B cell (primary cell): ENCODE measurements around the gene NCBP3. TPM values are rescaled to one million over a fixed set of nuclear protein-coding genes. Genes with fewer than 3 reads are reported as not detected.

ENCODE experiments used
- ATAC-seq: fragments of 200-7000 bp; cut with Tn5 transposase; one replicate; pipeline ENCODE4 v1.10.0; 2021; ENCODE audit warnings: low read depth, mild to moderate bottlenecking, moderate number of reproducible peaks, moderate library complexity
- CTCF ChIA-PET: fragments of 350-600 bp; sonication (Branson Sonifier 250); formaldehyde crosslinking; loops from one replicate; lab custom pipeline; 2021; ENCODE audit warnings: antibody characterized with exemption, inconsistent platforms; lab: Charles Lee
- POLR2A ChIA-PET: fragments of 350-600 bp; sonication (Branson Sonifier 250); formaldehyde crosslinking; loops from one replicate; lab custom pipeline; 2021; ENCODE audit warnings: antibody characterized with exemption; lab: Charles Lee
- DNase-seq: peaks from one replicate; pipeline ENCODE4 v3.0.0; 2013
- H2AFZ ChIP-seq: 2 replicates; pipeline ENCODE4 v1.6.1; 2012; ENCODE audit warnings: mild to moderate bottlenecking, low read depth, low read length; ENCODE audit not compliant: insufficient read depth, poor library complexity, severe bottlenecking
- H3K27ac ChIP-seq, 2 donors: 1 replicate in 1 of 2; 2 replicates in 1 of 2; pipeline ENCODE4 v1.5.1; 2012 to 2013; ENCODE audit warnings: low read length in 2 of 2, mild to moderate bottlenecking in 2 of 2, moderate library complexity in 1 of 2
- H3K27me3 ChIP-seq, 4 experiments: fragments of 200-600 bp in 1 of 4; sonication (generic) in 1 of 4; replicated peaks in 1 of 4; 1 replicate in 2 of 4; 2 replicates in 2 of 4; pipeline versions ENCODE4 v1.6.1 to v1.7.0; 2013 to 2016; ENCODE audit warnings: low read length in 3 of 4, mild to moderate bottlenecking in 2 of 4, mixed read lengths in 1 of 4, moderate library complexity in 1 of 4; ENCODE audit not compliant: insufficient read depth in 4 of 4, control insufficient read depth in 3 of 4; ENCODE audit errors: control extremely low read depth in 1 of 4
- H3K36me3 ChIP-seq, 2 experiments: replicated peaks in 1 of 2; 1 replicate in 1 of 2; 2 replicates in 1 of 2; pipeline versions ENCODE4 v1.6.1 to v1.7.1; 2013; ENCODE audit warnings: low read length in 1 of 2; ENCODE audit not compliant: insufficient read depth in 2 of 2, control insufficient read depth in 1 of 2; ENCODE audit errors: control extremely low read depth in 1 of 2, extremely low read depth in 1 of 2
- H3K4me1 ChIP-seq, 2 donors: fragments of 200-600 bp in 1 of 2; sonication (generic) in 1 of 2; 1 replicate in 1 of 2; 2 replicates in 1 of 2; pipeline versions ENCODE4 v1.5.1 to v1.6.1; 2013 to 2017; ENCODE audit warnings: low read length in 2 of 2; ENCODE audit not compliant: control insufficient read depth in 2 of 2, insufficient read depth in 2 of 2
- H3K4me2 ChIP-seq: replicated peaks from 2 replicates; pipeline ENCODE3; 2012; ENCODE audit warnings: mild to moderate bottlenecking, low read depth, low read length; ENCODE audit not compliant: poor library complexity, severe bottlenecking
- H3K4me3 ChIP-seq, 5 experiments: fragments of 200-600 bp in 1 of 5; sonication (generic) in 1 of 5; 1 replicate in 3 of 5; 2 replicates in 2 of 5; pipeline versions ENCODE4 v1.5.1 to v1.7.0; 2011 to 2016; ENCODE audit warnings: low read length in 4 of 5, mild to moderate bottlenecking in 4 of 5, low read depth in 2 of 5, control low read depth in 1 of 5, moderate library complexity in 1 of 5; ENCODE audit not compliant: insufficient read depth in 1 of 5; ENCODE audit errors: control extremely low read depth in 1 of 5, extremely low read depth in 1 of 5
- H3K79me2 ChIP-seq: fragments of 200-600 bp; sonication (generic); one replicate; pipeline ENCODE4 v1.6.0; 2016; ENCODE audit warnings: low read length; ENCODE audit not compliant: control insufficient read depth, insufficient read depth
- H3K9ac ChIP-seq: fragments of 200-600 bp; sonication (generic); 2 replicates; pipeline ENCODE4 v1.6.1; 2017; ENCODE audit warnings: mild to moderate bottlenecking, low read length, moderate library complexity
- H3K9me3 ChIP-seq, 3 donors: one replicate each; pipeline versions ENCODE4 v1.6.1 to v1.7.1; 2013; ENCODE audit warnings: low read length in 2 of 3; ENCODE audit not compliant: control insufficient read depth in 2 of 3, insufficient read depth in 1 of 3; ENCODE audit errors: control extremely low read depth in 1 of 3
- H4K20me1 ChIP-seq: 2 replicates; pipeline ENCODE4 v1.6.0; 2012; ENCODE audit warnings: mild to moderate bottlenecking, low read length; ENCODE audit not compliant: insufficient read depth, control insufficient read depth, poor library complexity, severe bottlenecking
- H3K27ac Mint-ChIP-seq: one replicate; pipeline ENCODE4 v1.8.0; 2021; ENCODE audit warnings: mixed read lengths
- H3K27me3 Mint-ChIP-seq: one replicate; pipeline ENCODE4 v1.8.0; 2021; ENCODE audit warnings: mixed read lengths
- H3K4me1 Mint-ChIP-seq: one replicate; pipeline ENCODE4 v1.8.0; 2021; ENCODE audit warnings: mixed read lengths
- H3K4me3 Mint-ChIP-seq: one replicate; pipeline ENCODE4 v1.8.0; 2021; ENCODE audit warnings: mixed read lengths
- H3K9me3 Mint-ChIP-seq: one replicate; pipeline ENCODE4 v1.8.0; 2022; ENCODE audit warnings: mixed read lengths; ENCODE audit not compliant: insufficient read depth
- CTCF ChIP-seq: fragments of 200-600 bp; IDR thresholded peaks from one replicate; pipeline ENCODE4 v1.8.0; 2022; ENCODE audit warnings: antibody characterized with exemption, mild to moderate bottlenecking
- EZH2 ChIP-seq: IDR thresholded peaks from 2 replicates; pipeline ENCODE4 v1.6.1; 2012; ENCODE audit warnings: borderline replicate concordance, low read depth, mild to moderate bottlenecking, moderate library complexity, low read length; ENCODE audit not compliant: insufficient read depth, poor library complexity, severe bottlenecking
- WGBS: methylation state at CpG from one replicate; pipeline ENCODE4 v1.1.5; 2013; ENCODE audit warnings: missing lambda C conversion rate; ENCODE audit not compliant: insufficient coverage; 5-methylcytosine and 5-hydroxymethylcytosine counted together
- intact Hi-C: fragments of 100-400 bp; cut with micrococcal nuclease; formaldehyde crosslinking; loops from one replicate; pipeline ENCODE4 v1.10.0; 2022
- polyA plus RNA-seq: library from polyadenylated mRNA; depleted of rRNA; stranded (reverse); fragments of >200 nt; gene quantifications from 2 replicates; pipeline ENCODE4 v1.2.3, GENCODE V29; 2012
- total RNA-seq, 2 donors: library from RNA; stranded (reverse); fragments of 120-200 nt in 1 of 2; gene quantifications; 1 replicate in 1 of 2; 2 replicates in 1 of 2; pipeline versions ENCODE4 v1.2.3 to v1.2.4, GENCODE V29; 2013 to 2022

NCBP3 gene
- total and polyA plus RNA-seq, 2 donors (not counting 1 experiment from before 2014, with no cell fraction given): 11.1 to 71.7 TPM

DNA sequence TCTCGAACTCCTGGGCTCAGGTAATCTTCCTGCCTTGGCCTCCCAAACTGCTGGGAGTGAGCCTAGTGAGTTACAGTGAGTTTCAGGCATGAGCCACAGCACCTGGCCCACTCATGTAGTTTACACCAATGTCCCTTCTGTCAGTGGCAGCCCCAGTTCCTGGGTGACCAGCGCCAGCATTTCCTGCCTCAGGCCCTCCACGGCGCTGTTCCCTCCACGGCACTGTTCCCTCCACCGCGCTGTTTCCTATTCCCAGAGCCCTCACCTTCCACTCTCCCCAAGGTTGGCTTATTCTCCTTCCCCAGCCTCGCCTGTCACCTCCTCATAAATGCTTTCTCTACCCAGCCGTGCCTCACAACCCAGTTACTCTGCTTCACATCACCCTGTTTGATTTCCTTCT lies 77.7 kb downstream of the NCBP3 start:
- peaks cover 35% of the 10 kb centered on the region for H3K4me1 Mint-ChIP-seq
- H3K27ac ChIP-seq: no peak overlapping the region
- no peak overlapping the region for H2AFZ ChIP-seq
- H3K9ac ChIP-seq: no peak overlapping the region
- WGBS: 90% methylated on average over 9 of the region's 9 CpGs
- peaks cover 0 to 3% (median 0%) of the 10 kb centered on the region in 3 donors for H3K9me3 ChIP-seq
- peaks cover 19 to 33% of the 10 kb centered on the region in 2 donors for H3K4me1 ChIP-seq
- H3K27me3 ChIP-seq: no peaks in the 10 kb centered on the region
- no peaks in the 10 kb centered on the region for H3K9me3 Mint-ChIP-seq
- no peaks in the 10 kb centered on the region for H3K36me3 ChIP-seq
- DNase-seq (no peak), ATAC-seq (no peak)
- peak overlapping the region; percentile 6 for H3K27ac Mint-ChIP-seq
- intact Hi-C loops: no loop called here
- CTCF ChIA-PET: interaction anchor here (6.1 to 20.4 kb wide), 2 partner anchors 32 to 58 kb away, joined by 56 to 176 read pairs; no protein-coding TSS in a partner anchor
- no peaks in the 10 kb centered on the region for H3K79me2 ChIP-seq
- H4K20me1 ChIP-seq: no peaks in the 10 kb centered on the region
- POLR2A ChIA-PET: no interaction called here
- no peaks in the 10 kb centered on the region for H3K27me3 Mint-ChIP-seq
- no peak overlapping the region for H3K4me2 ChIP-seq
- TF ChIP-seq EZH2: no peak
- no peak for TF ChIP-seq CTCF
- no peak overlapping the region for H3K4me3 ChIP-seq
- H3K4me3 Mint-ChIP-seq: no peak overlapping the region

- peaks cover 19 to 34% of the 10 kb centered on the region in 2 donors for H3K4me1 ChIP-seq
- H3K9ac ChIP-seq: no peak overlapping the region
- no peak overlapping the region for H3K4me3 Mint-ChIP-seq
- no peaks in the 10 kb centered on the region for H3K36me3 ChIP-seq
- no peak for TF ChIP-seq CTCF
- TF ChIP-seq EZH2: no peak
- WGBS: 67% methylated on average over 6 of the region's 8 CpGs
- peaks cover 30% of the 10 kb centered on the region for H3K4me1 Mint-ChIP-seq
- H2AFZ ChIP-seq: no peak overlapping the region
- no peak overlapping the region for H3K4me2 ChIP-seq
- H3K27me3 ChIP-seq: no peaks in the 10 kb centered on the region
- H4K20me1 ChIP-seq: no peaks in the 10 kb centered on the region
- DNase-seq (no peak), ATAC-seq (no peak)
- POLR2A ChIA-PET: interaction anchor here (0.8 kb wide), 1 partner anchor 43 kb away, joined by 3 read pairs; no protein-coding TSS in a partner anchor
- H3K27me3 Mint-ChIP-seq: no peaks in the 10 kb centered on the region
- H3K9me3 Mint-ChIP-seq: no peaks in the 10 kb centered on the region
- CTCF ChIA-PET: interaction anchor here (3.2 to 20.4 kb wide), 3 partner anchors 30 to 78 kb away, joined by 13 to 176 read pairs (median 56); no protein-coding TSS in a partner anchor
- peak overlapping the region; percentile 69 for H3K27ac Mint-ChIP-seq
- intact Hi-C loops: no loop called here
- H3K4me3 ChIP-seq: no peak overlapping the region
- H3K9me3 ChIP-seq: peaks cover 0 to 3% (median 0%) of the 10 kb centered on the region in 3 donors
- no peaks in the 10 kb centered on the region for H3K79me2 ChIP-seq
- H3K27ac ChIP-seq: no peak overlapping the region
These were observed 79.3 kb downstream of the NCBP3 start for GRCh38 chr17:3766779-3767178.
